ENCODE data around the gene JARID2. TPM values are rescaled to one million over a fixed set of nuclear protein-coding genes. Genes with fewer than 3 reads are reported as not detected.

JARID2 gene
- total RNA-seq, 1 experiment from 2014 or later, result 180 TPM

GRCh38 chr6:15255481-15255880, 9.6 kb downstream of the JARID2 start (continued):
- TF ChIP-seq AR (CRISPR knock-in tag; IDR thresholded peaks at IDR 0.05), result no peak
- TF ChIP-seq ZBTB43 (CRISPR knock-in tag; IDR thresholded peaks at IDR 0.05), result no peak
- no peak for TF ChIP-seq ERG (CRISPR knock-in tag; IDR thresholded peaks at IDR 0.05)
- no peak for TF ChIP-seq CREB1 (CRISPR knock-in tag; IDR thresholded peaks at IDR 0.05)
- TF ChIP-seq AFF4 (CRISPR knock-in tag; IDR thresholded peaks at IDR 0.05; ENCODE audit: borderline replicate concordance), result no peak
- TF ChIP-seq CREM (CRISPR knock-in tag; IDR thresholded peaks at IDR 0.05), result no peak
- no peak for TF ChIP-seq ESRRA (CRISPR knock-in tag; IDR thresholded peaks at IDR 0.05; ENCODE audit: borderline replicate concordance)
- no peak for TF ChIP-seq TCF7 (CRISPR knock-in tag; IDR thresholded peaks at IDR 0.05; ENCODE audit: low read depth)
- TF ChIP-seq NFATC4 (CRISPR knock-in tag; IDR thresholded peaks at IDR 0.05), result no peak

- Mint-ChIP-seq H3K4me3 (peak overlapping the region; percentile 86), H3K27ac (peak overlapping the region; percentile 91; the same call in 1 of the 2 replicates), H3K27me3 (ENCODE audit: low read depth) (no peaks in the 10 kb centered on the region), H3K9me3 (no peaks in the 10 kb centered on the region), H3K36me3 (peaks cover 23% of the 10 kb centered on the region), H3K4me1 (peaks cover 100% of the 10 kb centered on the region)
- no peak for DNase-seq (ENCODE audit: low spot score)
- ChIA-PET CTCF (no interaction called here), POLR2A (interaction anchor here (1.0 kb wide), 1 partner anchor 10 kb away, joined by 4 read pairs; no protein-coding TSS in a partner anchor)
- no peak for ATAC-seq
- TF ChIP-seq TP53 (CRISPR knock-in tag; IDR thresholded peaks at IDR 0.05), result no peak
- TF ChIP-seq HMGA2 (CRISPR knock-in tag; IDR thresholded peaks at IDR 0.05), result no peak
- TF ChIP-seq FOXJ3 (CRISPR knock-in tag; IDR thresholded peaks at IDR 0.05; ENCODE audit: borderline replicate concordance), result no peak
- no peak for TF ChIP-seq NR2C2 (CRISPR knock-in tag; IDR thresholded peaks at IDR 0.05)
- no peak for TF ChIP-seq CDX4 (CRISPR knock-in tag; IDR thresholded peaks at IDR 0.05; ENCODE audit: borderline replicate concordance)
- TF ChIP-seq USF2 (CRISPR knock-in tag; IDR thresholded peaks at IDR 0.05), result no peak
- no peak for TF ChIP-seq ZNF532 (CRISPR knock-in tag; IDR thresholded peaks at IDR 0.05; ENCODE audit: borderline replicate concordance)
- TF ChIP-seq GRHL2 (CRISPR knock-in tag; IDR thresholded peaks at IDR 0.05; ENCODE audit: insufficient replicate concordance, severe bottlenecking), result no peak
- TF ChIP-seq RELA (CRISPR knock-in tag; IDR thresholded peaks at IDR 0.05; ENCODE audit: borderline replicate concordance), result no peak
- TF ChIP-seq ELF4 (CRISPR knock-in tag; IDR thresholded peaks at IDR 0.05; ENCODE audit: low read depth), result no peak
- no peak for TF ChIP-seq ZMAT4 (CRISPR knock-in tag; IDR thresholded peaks at IDR 0.05)
These were observed 10.1 kb downstream of the JARID2 start for GRCh38 chr6:15255909-15256395.

Data from WTC11 (cell line).